ENCODE measurements around the gene PTOV1. TPM values are rescaled to one million over a fixed set of nuclear protein-coding genes. Genes with fewer than 3 reads are reported as not detected.

Gene PTOV1
- total RNA-seq, 2 donors from 2014 or later, result 179 to 252 TPM

GRCh38 chr19:49803529-49803856, 47.5 kb upstream of the PTOV1 start:
- TF ChIP-seq CTCF (IDR thresholded peaks at IDR 0.05), result no peak
- TF ChIP-seq POLR2AphosphoS5 (IDR thresholded peaks at IDR 0.05), result no peak
- no peak for TF ChIP-seq POLR2A (IDR thresholded peaks at IDR 0.05)
- intact Hi-C loops (cut with DNase I), result no loop called here
- no peaks in the 10 kb centered on the region for H3K27me3 ChIP-seq (replicated peaks; ENCODE audit: insufficient read depth)
- peaks cover 0 to 4% of the 10 kb centered on the region in 2 donors for H3K36me3 ChIP-seq
- no peaks in the 10 kb centered on the region for H3K9me3 ChIP-seq
- H3K4me1 ChIP-seq (replicated peaks), result no peaks in the 10 kb centered on the region
- 90% methylated on average over 6 of the region's 6 CpGs for whole genome bisulfite sequencing
- H3K27ac ChIP-seq, result no peak overlapping the region
- H3K4me3 ChIP-seq, result no peak overlapping the region
- DNase-seq (ENCODE audit: low spot score), result no peak

- no peak for TF ChIP-seq CTCF (IDR thresholded peaks at IDR 0.05)
- no peak for TF ChIP-seq POLR2AphosphoS5 (IDR thresholded peaks at IDR 0.05)
- TF ChIP-seq POLR2A (IDR thresholded peaks at IDR 0.05), result no peak
- Histone ChIP-seq H3K36me3 (no peaks in the 10 kb centered on the region), H3K27ac (no peak overlapping the region), H3K4me1 (replicated peaks) (peaks cover 6% of the 10 kb centered on the region), H3K4me3 (no peak overlapping the region), H3K27me3 (replicated peaks; ENCODE audit: insufficient read depth) (no peaks in the 10 kb centered on the region), H3K9me3 (no peaks in the 10 kb centered on the region)
- intact Hi-C loops (cut with DNase I), result no loop called here
- WGBS, result 81% methylated on average over 19 of the region's 20 CpGs
- DNase-seq (ENCODE audit: low spot score), result no peak
Measured at GRCh38 chr19:49805822-49806619, 44.9 kb upstream of the PTOV1 start.

GRCh38 chr19:49806620-49806959, 44.4 kb upstream of the PTOV1 start:
- WGBS, result 90% methylated on average over 8 of the region's 8 CpGs
- no peak overlapping the region for H3K27ac ChIP-seq
- H3K9me3 ChIP-seq, result no peaks in the 10 kb centered on the region
- H3K27me3 ChIP-seq (replicated peaks; ENCODE audit: insufficient read depth), result no peaks in the 10 kb centered on the region
- peaks cover 6% of the 10 kb centered on the region for H3K4me1 ChIP-seq (replicated peaks)
- no peak for DNase-seq (ENCODE audit: low spot score)
- TF ChIP-seq POLR2A (IDR thresholded peaks at IDR 0.05) (no peak), CTCF (IDR thresholded peaks at IDR 0.05) (no peak), POLR2AphosphoS5 (IDR thresholded peaks at IDR 0.05) (no peak)
- no peaks in the 10 kb centered on the region for H3K36me3 ChIP-seq
- no peak overlapping the region for H3K4me3 ChIP-seq
- intact Hi-C loops (cut with DNase I), result no loop called here

- 81% methylated on average over 18 of the region's 18 CpGs for WGBS
- no peaks in the 10 kb centered on the region for H3K9me3 ChIP-seq
- H3K27ac ChIP-seq, result no peak overlapping the region
- peaks cover 6% of the 10 kb centered on the region for H3K4me1 ChIP-seq (replicated peaks)
- intact Hi-C loops (cut with DNase I), result no loop called here
- no peak for TF ChIP-seq CTCF (IDR thresholded peaks at IDR 0.05)
- TF ChIP-seq POLR2AphosphoS5 (IDR thresholded peaks at IDR 0.05), result no peak
- TF ChIP-seq POLR2A (IDR thresholded peaks at IDR 0.05), result no peak
- no peaks in the 10 kb centered on the region for H3K27me3 ChIP-seq (replicated peaks; ENCODE audit: insufficient read depth)
- H3K4me3 ChIP-seq, result no peak overlapping the region
- DNase-seq (ENCODE audit: low spot score), result no peak
- no peaks in the 10 kb centered on the region for H3K36me3 ChIP-seq
Measured at GRCh38 chr19:49807058-49807903, 43.7 kb upstream of the PTOV1 start.

All from prostate gland (tissue), 2 donors.